ENCODE data around the gene ACY1. TPM values are rescaled to one million over a fixed set of nuclear protein-coding genes. Genes with fewer than 3 reads are reported as not detected.

ACY1 gene
- total RNA-seq, 4 donors from 2014 or later = 10.6 to 21.4 (median 19.5) TPM

DNA sequence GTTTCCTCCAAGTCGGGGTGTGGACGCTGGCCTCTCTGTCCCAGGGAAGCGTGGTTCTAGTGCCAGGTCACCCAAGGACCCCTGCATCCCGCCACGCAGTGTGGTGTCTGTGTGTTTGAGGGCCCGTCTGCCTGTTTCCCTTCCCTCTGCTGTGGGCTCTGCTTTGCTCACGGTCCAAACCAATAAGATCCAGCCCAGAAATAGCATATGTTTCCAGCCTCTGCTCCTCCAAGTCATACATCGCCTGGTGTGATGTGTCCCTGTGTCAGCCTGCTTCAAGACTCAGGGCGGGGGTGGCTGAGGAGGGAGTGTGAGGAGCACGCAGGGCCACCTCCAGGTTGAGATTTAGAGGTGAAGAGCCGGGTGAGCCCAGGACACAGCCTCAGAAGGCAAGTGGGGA is 34.3 kb downstream of the ACY1 start:
- peak overlapping the region in 3 of 4 donors; percentile 22 to 45 (median 41) for H3K27ac ChIP-seq
- 67% methylated on average over 6 of the region's 11 CpGs; no CpG with 5 or more reads in 1 of the 2 donors for WGBS, 2 donors (ENCODE audit: low coverage in 1 of 2)
- no peaks in the 10 kb centered on the region for H3K27me3 ChIP-seq
- H3K36me3 ChIP-seq = no peaks in the 10 kb centered on the region
- no peak for TF ChIP-seq POLR2A (IDR thresholded peaks at IDR 0.05)
- TF ChIP-seq POLR2AphosphoS5 (IDR thresholded peaks at IDR 0.05) = no peak
- TF ChIP-seq, protein P1, sequence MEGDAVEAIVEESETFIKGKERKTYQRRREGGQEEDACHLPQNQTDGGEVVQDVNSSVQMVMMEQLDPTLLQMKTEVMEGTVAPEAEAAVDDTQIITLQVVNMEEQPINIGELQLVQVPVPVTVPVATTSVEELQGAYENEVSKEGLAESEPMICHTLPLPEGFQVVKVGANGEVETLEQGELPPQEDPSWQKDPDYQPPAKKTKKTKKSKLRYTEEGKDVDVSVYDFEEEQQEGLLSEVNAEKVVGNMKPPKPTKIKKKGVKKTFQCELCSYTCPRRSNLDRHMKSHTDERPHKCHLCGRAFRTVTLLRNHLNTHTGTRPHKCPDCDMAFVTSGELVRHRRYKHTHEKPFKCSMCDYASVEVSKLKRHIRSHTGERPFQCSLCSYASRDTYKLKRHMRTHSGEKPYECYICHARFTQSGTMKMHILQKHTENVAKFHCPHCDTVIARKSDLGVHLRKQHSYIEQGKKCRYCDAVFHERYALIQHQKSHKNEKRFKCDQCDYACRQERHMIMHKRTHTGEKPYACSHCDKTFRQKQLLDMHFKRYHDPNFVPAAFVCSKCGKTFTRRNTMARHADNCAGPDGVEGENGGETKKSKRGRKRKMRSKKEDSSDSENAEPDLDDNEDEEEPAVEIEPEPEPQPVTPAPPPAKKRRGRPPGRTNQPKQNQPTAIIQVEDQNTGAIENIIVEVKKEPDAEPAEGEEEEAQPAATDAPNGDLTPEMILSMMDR (IDR thresholded peaks at IDR 0.05) = no peak
- no peak for TF ChIP-seq EP300 (IDR thresholded peaks at IDR 0.05)
- no peak for ATAC-seq
- peaks cover 0 to 64% (median 23%) of the 10 kb centered on the region in 3 donors for H3K4me1 ChIP-seq
- H3K4me3 ChIP-seq = no peak overlapping the region
- H3K9me3 ChIP-seq = no peaks in the 10 kb centered on the region

DNA sequence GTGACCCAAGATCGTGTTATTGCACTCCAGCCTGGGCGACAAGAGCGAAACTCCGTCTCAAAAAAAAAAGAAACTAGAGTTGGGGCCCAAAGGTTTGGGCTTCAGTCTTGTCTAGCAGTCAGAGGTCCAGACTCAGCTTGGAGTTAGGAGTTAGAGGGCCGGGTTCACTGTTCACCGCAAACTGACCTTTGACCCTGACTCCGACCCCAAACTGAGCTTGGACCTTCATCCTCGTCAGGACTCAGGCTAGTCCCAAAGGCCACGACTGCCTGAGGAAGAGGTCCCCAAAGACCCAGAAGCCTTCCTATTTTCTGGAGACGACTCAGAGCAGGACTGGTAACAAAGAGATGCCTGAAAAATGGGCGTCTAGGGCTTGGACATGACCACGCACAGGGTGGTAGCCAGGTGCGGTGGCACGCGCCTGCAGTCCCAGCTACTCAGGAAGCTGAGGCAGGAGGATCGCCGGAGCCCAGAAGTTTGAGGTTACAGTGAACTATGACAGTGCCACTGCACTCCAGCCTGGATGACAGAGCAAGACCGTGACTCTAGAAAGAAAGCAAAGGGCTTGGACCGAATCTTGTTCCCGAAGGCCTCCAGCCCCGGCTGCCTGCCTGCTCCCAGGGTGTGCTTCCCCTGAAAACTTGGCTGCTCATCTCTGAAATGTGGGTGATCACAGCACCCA is 35.1 kb downstream of the ACY1 start:
- H3K27me3 ChIP-seq = no peaks in the 10 kb centered on the region
- no peak for TF ChIP-seq POLR2A (IDR thresholded peaks at IDR 0.05)
- no peak for TF ChIP-seq POLR2AphosphoS5 (IDR thresholded peaks at IDR 0.05)
- TF ChIP-seq, protein P1 (IDR thresholded peaks at IDR 0.05) = no peak
- TF ChIP-seq EP300 (IDR thresholded peaks at IDR 0.05) = no peak
- H3K4me3 ChIP-seq = no peak overlapping the region
- no peaks in the 10 kb centered on the region for H3K9me3 ChIP-seq
- WGBS, 2 donors (ENCODE audit: low coverage in 1 of 2) = 97 to 100% methylated on average over 1 to 7 of the region's 21 CpGs
- H3K36me3 ChIP-seq = no peaks in the 10 kb centered on the region
- peak overlapping the region in 3 of 4 donors; percentile 73 to 81 (median 74) for H3K27ac ChIP-seq
- no peak for ATAC-seq
- peaks cover 0 to 69% (median 30%) of the 10 kb centered on the region in 3 donors for H3K4me1 ChIP-seq

DNA sequence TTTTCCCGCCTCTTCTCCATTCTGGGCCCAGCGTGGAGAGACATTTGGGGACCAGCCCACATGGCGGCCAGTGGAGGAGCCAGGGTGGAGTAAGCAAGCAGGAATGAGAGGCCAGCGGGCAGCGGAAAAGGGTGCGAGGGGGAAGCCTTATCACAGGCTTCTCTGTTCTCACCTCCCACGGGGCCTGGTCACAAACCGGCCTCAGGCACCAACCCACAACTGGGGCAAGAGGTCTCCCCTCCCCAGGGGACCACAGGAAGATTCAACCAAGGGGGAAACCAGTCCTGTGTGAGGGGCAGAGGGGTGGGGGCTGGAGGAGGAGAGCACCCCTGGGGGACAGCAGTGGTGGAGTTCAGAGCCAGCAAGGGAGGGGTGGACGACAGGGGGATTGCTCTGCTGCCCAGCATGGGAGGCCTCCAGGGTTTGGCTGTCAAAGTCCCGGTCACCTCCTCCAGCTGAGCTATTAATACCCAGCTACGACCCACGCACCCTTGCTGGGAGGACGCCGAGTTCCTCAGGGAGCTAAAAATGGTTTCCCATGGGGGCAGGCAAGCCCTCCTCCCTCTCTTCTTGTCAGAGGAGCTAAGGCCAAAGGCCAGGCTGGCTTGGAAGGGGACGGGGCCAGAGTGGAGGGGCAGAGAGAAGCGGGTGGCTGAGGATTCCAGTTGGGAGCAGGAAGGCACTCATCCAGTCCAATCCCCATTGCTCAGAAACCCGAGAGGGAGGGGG is 36.2 kb downstream of the ACY1 start:
- peak; percentile 66 for ATAC-seq
- Histone ChIP-seq H3K9me3 (no peaks in the 10 kb centered on the region), H3K4me1 (peaks cover 0 to 79% (median 33%) of the 10 kb centered on the region in 3 donors), H3K27ac (peak overlapping the region; percentile 16 to 81 (median 74)), H3K36me3 (no peaks in the 10 kb centered on the region), H3K4me3 (no peak overlapping the region), H3K27me3 (no peaks in the 10 kb centered on the region)
- TF ChIP-seq, protein P1 (IDR thresholded peaks at IDR 0.05) = no peak
- peak; percentile 86 for TF ChIP-seq POLR2AphosphoS5 (IDR thresholded peaks at IDR 0.05)
- WGBS, 2 donors (ENCODE audit: low coverage in 1 of 2) = 40% methylated on average over 1 of the region's 17 CpGs; no CpG with 5 or more reads in 1 of the 2 donors

DNA sequence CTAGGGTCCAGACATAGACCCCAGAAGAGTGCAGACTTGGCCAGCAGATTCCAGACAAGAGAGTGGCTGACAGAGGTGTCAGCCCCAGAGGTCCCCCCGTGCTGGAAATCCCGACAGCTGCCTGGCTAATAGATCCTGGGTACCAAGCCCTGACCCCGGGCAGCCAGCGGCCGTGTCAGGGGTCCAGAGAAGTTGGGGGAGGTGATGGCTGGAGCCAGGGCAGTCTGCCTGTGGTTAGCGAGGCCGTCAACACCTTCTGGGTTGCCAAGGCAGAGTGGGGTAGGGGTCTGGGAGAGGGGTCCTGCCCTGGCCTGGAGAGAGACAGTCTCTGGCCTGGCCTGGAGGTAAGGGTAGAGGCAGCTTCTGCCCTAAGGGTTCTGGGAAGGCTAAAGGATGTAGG is 37.5 kb downstream of the ACY1 start:
- H3K27ac ChIP-seq = peak overlapping the region in 3 of 4 donors; percentile 73 to 81 (median 74)
- H3K9me3 ChIP-seq = no peaks in the 10 kb centered on the region
- TF ChIP-seq POLR2A (IDR thresholded peaks at IDR 0.05) (no peak), POLR2AphosphoS5 (IDR thresholded peaks at IDR 0.05) (no peak), EP300 (IDR thresholded peaks at IDR 0.05) (no peak)
- TF ChIP-seq, protein P1 (IDR thresholded peaks at IDR 0.05) = no peak
- H3K36me3 ChIP-seq = no peaks in the 10 kb centered on the region
- no peak overlapping the region for H3K4me3 ChIP-seq
- no peaks in the 10 kb centered on the region for H3K27me3 ChIP-seq
- ATAC-seq = no peak
- peaks cover 0 to 92% (median 39%) of the 10 kb centered on the region in 3 donors for H3K4me1 ChIP-seq
- no CpG with 5 or more reads among the region's 7 CpGs for WGBS, 2 donors (ENCODE audit: low coverage in 1 of 2)
